AG08396 (cell line): ENCODE results near the gene GPT2.

Experiments used
- DNase-seq: peaks from one replicate; pipeline ENCODE4 v3.0.0; 2012; ENCODE audit warnings: low spot score, mixed read lengths

The GPT2 gene

GRCh38 chr16:46968063-46968435 lies 83.9 kb downstream of the GPT2 start:
- no peak for DNase-seq

- DNase-seq, result no peak
Observed at GRCh38 chr16:46970089-46970488, 85.9 kb downstream of the GPT2 start.

GRCh38 chr16:46971271-46971670 lies 87.1 kb downstream of the GPT2 start:
- no peak for DNase-seq

GRCh38 chr16:46972429-46973206 lies 88.5 kb downstream of the GPT2 start:
- peak; percentile 57 for DNase-seq

- DNase-seq, result peak; percentile 96
Observed at GRCh38 chr16:46973207-46973995, 89.2 kb downstream of the GPT2 start, which contains the start of gene DNAJA2. TSS of gene DNAJA2 (minus strand) at chr16:46973674. CDS start at chr16:46973572, 102 bp downstream.

GRCh38 chr16:46973996-46974324 lies 89.8 kb downstream of the GPT2 start:
- DNase-seq, result no peak

- DNase-seq, result peak; percentile 12
Observed at GRCh38 chr16:46974352-46974751, 90.2 kb downstream of the GPT2 start.

- DNase-seq, result no peak
Observed at GRCh38 chr16:46975165-46975564, 91.0 kb downstream of the GPT2 start.

GRCh38 chr16:46975908-46976470 lies 91.8 kb downstream of the GPT2 start:
- no peak for DNase-seq

GRCh38 chr16:46976550-46976949 lies 92.4 kb downstream of the GPT2 start:
- DNase-seq, result no peak
